ENCODE data around the gene AGXT.

AGXT gene

GRCh38 chr2:240886678-240887609, 18.3 kb downstream of the AGXT start:
- DNase-seq, result peak in 1 of 3 experiments; percentile 24

- DNase-seq, result no peak
Measured at GRCh38 chr2:240887631-240888030, 19.0 kb downstream of the AGXT start.

GRCh38 chr2:240888130-240888889, 19.7 kb downstream of the AGXT start:
- no peak for DNase-seq

GRCh38 chr2:240888890-240889573, 20.4 kb downstream of the AGXT start:
- no peak for DNase-seq

- no peak for DNase-seq
Measured at GRCh38 chr2:240889601-240890560, 21.3 kb downstream of the AGXT start.

- DNase-seq, result no peak
Measured at GRCh38 chr2:240890691-240891090, 22.1 kb downstream of the AGXT start.

- peak in 2 of 3 experiments; percentile 11 to 27 for DNase-seq
Measured at GRCh38 chr2:240891492-240892340, 23.1 kb downstream of the AGXT start.

GRCh38 chr2:240892356-240892755, 23.7 kb downstream of the AGXT start:
- no peak for DNase-seq

GRCh38 chr2:240892925-240893324, 24.3 kb downstream of the AGXT start:
- DNase-seq, result no peak

- DNase-seq, result no peak
Measured at GRCh38 chr2:240893363-240893844, 24.8 kb downstream of the AGXT start.

GRCh38 chr2:240894006-240894405, 25.4 kb downstream of the AGXT start:
- DNase-seq, result no peak

- DNase-seq, result no peak
Measured at GRCh38 chr2:240894836-240895558, 26.4 kb downstream of the AGXT start.

GRCh38 chr2:240895656-240896388, 27.2 kb downstream of the AGXT start, which contains the start of gene MAB21L4:
TSS of gene MAB21L4 (minus strand) at chr2:240896156. CDS start at chr2:240895997, 159 bp downstream.
- DNase-seq, result peak in 2 of 3 experiments; percentile 10 to 36

GRCh38 chr2:240896394-240896793, 27.8 kb downstream of the AGXT start:
- DNase-seq, result no peak

GRCh38 chr2:240896871-240897692, 28.5 kb downstream of the AGXT start:
- peak in 2 of 3 experiments; percentile 72 to 84 for DNase-seq

- no peak for DNase-seq
Measured at GRCh38 chr2:240898108-240898730, 29.6 kb downstream of the AGXT start.

- DNase-seq, result no peak
Measured at GRCh38 chr2:240898731-240899467, 30.3 kb downstream of the AGXT start.

All from NCI-H1417 (cell line).